T-helper 1 cell treated with Interleukin-12 subunit alpha and Interleukin-12 subunit beta and Interleukin-4 antibody, amounts not matched to agents 30 ng/mL and 1 ng/mL, for 36 hours (primary cell): ENCODE data around the gene COL5A1. TPM values are rescaled to one million over a fixed set of nuclear protein-coding genes. Genes with fewer than 3 reads are reported as not detected.

ENCODE experiments used
- intact Hi-C: fragments of 100-400 bp; cut with micrococcal nuclease; formaldehyde crosslinking; loops from one replicate; pipeline ENCODE4 v1.15.1; 2024
- total RNA-seq: library from RNA; stranded (reverse); gene quantifications from 2 replicates; pipeline ENCODE4 v1.2.3, GENCODE V29; 2022

Gene COL5A1
- 0.02 and 0.15 TPM in 2 replicates for total RNA-seq

DNA sequence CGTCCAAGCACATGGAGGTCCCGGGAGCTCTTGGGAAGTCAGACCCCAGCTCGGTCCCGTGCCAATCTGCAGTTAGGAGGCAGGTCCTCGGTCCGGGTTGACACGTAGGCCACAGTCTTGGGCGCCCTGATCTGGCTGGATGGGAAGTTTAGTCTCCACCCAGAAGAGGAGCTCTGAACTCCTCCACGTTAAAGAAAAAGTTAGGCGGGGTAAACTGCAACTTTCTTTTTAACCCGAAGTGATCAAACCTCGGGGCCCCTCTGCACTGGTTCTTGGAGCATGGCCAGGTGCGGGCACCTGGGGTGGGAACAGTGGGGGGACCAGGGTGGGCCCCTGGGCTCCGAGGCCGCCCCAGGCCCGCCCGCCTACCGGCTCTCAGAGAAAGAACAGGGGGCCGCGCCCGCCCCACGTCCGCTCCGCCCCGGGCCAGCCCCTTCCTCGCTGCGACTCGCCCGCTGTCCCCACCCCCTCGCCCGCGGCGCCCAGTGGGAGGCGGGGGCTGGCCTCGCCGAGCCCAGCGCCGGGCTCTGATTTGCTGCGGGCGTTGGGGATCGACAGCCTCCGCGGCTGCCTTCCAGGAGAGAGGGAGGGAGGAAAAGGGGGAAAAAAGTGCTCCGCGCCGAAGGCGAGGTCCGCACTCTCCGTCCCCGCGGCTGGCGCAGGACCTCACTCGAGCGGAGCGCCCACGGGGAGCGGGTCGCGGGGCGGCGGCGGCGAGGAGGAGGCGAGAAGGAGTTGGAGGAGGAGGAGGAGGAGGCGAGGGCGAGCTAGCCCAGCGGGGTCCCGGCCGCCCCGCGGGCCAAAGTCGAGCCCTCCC is at the start of gene COL5A1:
Gene COL5A1 (plus strand): TSS at position 631 of the 817 bp plus-strand sequence. CDS start 385 bp downstream, outside the sequence.
- intact Hi-C loops: no loop called here

DNA sequence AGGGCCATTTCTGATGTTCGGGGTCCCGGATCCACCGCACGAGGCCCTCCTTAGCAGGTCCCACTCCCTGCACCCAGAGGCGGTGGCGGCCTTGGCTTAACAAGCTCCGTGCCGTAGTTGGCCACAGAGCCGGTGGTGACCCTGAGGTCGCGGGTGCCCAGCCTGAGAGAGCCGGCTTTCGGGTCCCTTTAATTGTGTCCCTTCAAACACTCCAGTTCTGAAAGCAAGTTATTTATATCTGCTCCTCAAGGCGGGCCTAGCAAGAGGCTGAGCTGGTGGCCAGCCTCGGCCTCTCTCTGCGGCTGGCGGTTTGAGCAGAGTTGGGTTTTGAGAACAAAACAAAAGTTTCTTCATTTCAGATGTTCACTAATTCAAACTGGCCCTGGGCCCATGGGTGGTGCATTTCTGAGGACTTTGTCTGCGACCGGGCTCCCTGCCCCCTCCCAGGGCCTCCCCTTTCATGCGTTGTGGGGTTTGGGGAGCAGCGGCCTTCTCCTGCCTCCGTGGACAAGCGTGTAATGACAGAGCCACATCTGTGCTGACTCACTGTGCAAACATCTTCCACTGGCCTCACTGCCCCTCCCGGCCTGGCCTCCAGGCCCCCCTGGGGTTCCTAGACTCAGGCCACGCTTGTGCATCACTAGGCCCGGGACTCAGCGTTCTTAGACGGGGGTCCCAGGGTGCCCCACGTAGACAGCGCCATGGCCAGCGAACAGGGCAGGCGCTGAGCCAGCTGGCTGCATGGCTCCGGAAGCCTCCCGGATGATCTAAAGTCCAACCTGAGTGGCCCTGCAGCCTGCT is 49.4 kb upstream of the COL5A1 start:
- intact Hi-C loops: no loop called here

DNA sequence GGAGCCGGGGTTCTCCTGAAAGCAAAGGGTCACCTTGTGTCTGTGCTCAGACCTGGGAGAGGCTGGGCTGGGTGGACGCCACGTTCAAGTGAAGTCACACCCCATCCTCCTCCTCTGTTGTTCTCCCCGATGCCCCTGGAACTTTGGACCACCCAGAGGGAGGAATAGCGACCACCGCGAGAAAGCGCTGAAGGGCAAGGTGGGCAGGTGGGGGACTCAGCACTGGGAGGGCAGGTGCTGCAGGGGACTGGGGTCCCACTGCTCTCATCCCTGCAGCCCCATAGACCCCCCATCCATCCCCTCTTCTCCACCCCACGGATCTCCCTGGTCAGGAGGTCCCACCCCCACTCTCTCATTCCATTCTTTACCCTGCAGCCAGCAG is 48.8 kb upstream of the COL5A1 start:
- intact Hi-C loops: no loop called here

DNA sequence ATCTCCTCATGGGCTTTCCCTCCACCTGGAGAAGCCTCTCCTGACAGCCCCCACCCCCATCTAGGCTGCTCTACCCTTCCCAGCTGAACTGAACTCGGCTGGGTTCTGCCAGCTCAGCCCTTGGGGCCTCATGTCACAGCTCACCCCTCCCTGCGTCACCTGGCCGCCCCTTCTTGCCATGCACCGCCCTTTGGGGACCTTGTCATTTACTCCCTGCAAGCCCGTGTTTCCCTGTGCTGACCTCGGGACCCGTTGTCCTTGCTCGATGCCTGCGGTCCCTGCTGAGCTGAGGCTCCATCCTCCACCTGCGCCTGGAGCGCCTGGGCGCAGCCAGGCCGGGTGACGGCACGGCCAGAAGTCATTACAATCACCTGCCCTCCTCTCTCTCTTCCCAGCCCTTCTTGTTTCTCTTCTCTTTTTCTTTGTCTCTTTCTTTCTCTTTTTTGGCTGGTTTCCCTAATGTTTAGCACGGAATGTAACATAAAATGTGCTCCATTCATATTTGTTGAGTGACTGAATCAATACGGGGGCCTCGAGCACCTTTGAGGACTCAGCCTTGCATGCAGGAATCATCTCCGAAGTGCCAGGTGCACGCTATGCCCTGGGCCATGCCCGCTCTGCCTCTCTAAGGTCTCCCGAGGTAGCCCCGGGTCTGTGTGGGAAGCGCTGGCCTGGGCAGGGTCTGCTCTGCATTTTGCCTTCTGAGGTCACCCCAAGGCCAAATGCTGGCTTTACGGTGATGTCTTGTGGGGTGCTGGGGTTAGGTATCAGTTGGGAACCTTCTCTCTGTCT is 48.1 kb upstream of the COL5A1 start:
- intact Hi-C loops: no loop called here

DNA sequence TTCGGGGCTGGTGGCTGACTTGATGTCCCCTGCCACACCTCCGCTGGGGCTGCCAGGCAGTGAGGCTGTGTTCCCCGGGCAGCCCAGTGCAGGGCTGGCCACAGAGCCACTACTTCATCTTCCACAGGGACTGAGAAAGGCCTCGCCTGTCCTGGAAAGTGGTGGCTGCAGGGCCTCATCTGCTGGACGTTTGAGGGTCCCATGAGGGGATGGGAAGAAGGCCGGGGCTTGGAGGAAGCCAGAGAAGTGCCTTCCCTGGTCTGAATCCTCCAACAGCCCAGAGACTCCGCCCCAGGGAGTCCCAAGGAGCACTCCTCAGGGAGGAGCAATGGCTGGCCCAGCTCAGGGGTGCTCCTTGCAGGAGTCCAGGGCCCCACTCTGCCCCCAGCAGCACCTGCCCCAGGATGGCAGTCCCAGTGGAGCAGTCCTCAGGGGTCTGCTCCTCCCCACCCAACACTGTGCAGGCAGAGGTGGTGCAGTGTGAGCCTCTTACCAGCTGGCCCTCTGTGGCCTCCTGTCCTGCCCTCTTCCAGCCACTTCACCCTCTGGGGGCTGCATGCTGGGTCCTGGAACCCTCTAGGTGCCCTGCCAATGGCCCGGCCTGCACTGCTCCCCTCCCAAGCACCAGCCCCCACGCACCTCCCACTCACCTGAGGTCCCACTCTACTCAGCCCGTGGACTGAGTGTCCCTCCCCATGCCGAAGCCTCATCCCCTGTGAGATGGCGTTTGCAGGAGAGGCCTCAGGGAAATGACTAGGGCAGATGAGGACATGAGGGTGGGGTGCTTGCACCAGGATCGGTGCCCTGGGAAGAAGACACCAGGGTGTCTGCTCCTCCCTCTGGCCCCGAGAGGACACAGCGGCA is 47.3 kb upstream of the COL5A1 start:
- intact Hi-C loops: no loop called here

DNA sequence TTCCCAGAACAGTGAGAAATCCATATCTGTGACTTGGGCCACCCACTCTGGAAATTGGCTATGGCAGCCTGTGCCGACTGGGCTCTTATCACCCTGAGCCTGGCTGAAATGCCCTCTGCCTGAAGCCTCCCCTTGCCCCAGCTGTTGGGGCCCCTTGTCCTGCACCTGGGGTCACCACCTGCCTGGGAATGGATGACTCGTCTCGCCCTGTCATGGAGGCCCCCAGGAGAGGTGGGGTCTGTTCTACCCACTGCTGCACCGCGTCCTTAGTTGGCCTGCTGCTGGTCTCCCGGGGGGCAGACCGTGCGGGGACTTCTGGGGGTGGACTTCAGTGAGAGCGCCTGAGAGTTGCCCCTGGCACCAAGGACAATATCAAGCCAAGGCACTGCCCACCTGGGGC is 46.6 kb upstream of the COL5A1 start:
- intact Hi-C loops: no loop called here

DNA sequence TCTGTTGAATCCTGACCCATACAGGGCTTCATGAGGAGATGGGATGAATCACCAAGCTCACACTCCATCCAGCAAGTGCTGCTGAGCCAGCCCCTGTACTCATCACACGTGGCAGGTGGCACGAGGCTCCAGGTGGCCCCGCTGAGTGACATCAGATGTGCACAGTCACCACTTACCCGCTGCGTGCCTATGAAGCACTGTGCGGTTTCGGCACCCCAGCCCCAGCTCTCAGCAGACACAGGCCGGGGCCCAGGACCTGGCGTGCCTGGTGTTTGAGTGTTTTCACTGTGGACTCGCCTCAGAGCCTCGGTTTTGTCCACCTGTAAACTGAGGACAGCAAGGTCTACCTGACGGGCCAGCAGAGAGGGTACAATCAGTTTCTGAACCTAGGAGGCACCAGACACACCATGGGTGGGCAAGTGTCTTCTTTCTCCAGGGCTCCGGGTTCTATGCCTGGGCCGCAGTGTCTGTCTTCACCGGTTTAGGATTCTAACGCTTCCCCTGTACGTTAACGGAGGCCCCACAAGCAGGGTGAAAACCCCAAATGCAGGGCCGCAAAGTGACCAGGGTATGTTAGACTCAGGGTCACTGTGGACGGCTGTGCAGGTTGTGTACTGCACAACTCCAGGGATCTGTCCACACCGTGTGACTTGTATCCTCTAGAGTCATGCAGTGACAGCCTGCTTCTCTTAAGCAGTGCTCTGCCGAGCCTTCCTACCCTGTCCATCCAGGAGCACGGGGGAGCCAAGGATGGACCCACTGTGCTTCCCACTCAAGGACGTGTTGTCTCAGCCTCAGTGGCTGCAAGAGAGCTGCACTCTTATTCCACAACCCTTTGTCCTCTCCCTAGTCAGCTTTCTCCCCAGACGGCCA is 44.3 kb upstream of the COL5A1 start:
- intact Hi-C loops: no loop called here

DNA sequence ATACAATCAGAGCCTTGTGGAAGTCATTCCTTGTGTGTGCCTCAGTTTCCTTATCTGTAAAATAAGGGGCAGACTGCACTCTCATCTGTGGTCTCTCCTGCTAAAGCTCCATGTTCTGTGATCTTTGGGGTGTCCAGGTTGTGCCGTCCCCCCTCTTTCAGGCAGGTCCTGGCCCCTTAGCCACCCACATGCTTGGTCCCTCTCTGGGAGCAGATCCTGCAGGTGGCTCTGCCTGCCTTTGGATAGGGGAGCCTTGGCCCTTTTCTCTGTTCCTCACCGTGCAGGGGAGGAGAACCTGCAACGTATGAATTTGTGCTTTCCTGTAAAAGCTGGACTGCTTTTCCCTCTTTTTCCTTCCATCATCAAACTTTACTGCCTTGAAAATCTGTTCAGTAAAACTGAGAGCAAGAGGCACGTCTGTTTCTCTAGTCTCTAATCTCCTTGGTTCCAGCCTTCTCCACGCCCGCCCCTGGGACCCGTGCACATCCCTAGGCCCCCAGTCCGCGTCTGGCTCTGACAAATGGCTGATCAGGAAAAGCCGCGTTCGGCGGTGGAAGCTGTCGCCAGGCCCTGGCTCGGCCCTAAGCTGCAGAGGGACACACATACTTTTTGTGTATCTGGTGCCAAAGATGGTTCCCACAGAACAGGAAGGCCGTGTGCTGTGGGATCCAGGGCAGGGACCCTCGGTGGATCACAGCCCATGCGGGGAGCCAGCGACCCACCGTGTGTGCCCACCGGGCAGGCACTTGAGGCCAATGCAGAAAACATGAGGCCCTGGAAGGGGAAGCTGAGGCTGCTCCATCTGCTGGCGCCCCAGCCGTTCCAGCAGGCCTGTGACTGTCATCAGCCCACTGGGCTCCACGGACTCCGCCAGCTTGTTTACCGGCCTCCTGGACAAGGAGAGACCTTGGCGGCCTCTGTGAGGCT is 43.4 kb upstream of the COL5A1 start:
- intact Hi-C loops: no loop called here

GRCh38 chr9:134598884-134599245 is 42.7 kb upstream of the COL5A1 start:
- intact Hi-C loops: no loop called here

- intact Hi-C loops: no loop called here
Measured at GRCh38 chr9:134600371-134600770, 41.2 kb upstream of the COL5A1 start.

GRCh38 chr9:134600836-134601638 is 40.6 kb upstream of the COL5A1 start:
- intact Hi-C loops: no loop called here

GRCh38 chr9:134601764-134602163 is 39.8 kb upstream of the COL5A1 start:
- intact Hi-C loops: no loop called here

DNA sequence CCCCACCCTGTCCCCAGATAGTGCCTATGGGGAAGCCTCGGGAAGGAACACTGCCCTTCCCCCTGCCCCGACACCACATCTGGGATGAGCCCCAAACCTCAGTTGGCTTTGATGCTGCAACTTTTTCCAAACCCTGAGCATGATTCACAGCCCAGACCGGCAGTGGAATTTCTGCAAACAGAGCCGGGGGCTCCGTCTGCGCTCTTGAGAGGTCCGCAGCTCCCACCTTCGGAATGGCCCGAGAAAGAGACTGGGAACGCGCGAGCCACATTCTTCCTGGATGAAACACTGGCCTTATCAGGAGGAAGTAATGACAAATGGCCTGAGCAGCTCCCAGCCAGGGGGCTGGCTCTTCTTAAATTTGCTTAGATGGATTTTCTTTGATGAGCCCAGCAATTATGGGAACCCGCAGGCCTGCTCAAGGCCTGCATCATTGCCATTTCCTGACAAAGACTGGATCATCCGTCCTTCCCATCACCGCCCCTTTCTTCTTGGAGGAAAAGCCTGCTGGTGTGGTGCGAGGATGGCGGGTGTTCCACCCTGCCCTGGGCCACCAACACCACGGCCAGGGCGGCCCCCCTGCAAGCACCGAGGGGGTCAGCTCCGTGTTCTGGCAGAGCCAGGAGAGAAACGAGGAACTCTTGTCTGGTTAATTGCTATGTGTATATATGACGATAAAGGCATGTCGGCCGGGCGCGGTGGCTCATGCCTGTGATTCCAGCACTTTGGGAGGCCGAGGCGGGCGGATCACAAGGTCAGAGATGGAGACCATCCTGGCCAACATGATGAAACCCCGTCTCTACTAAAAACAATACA is 38.8 kb upstream of the COL5A1 start:
- intact Hi-C loops: no loop called here

GRCh38 chr9:134604834-134605233 is 36.8 kb upstream of the COL5A1 start:
- intact Hi-C loops: no loop called here

DNA sequence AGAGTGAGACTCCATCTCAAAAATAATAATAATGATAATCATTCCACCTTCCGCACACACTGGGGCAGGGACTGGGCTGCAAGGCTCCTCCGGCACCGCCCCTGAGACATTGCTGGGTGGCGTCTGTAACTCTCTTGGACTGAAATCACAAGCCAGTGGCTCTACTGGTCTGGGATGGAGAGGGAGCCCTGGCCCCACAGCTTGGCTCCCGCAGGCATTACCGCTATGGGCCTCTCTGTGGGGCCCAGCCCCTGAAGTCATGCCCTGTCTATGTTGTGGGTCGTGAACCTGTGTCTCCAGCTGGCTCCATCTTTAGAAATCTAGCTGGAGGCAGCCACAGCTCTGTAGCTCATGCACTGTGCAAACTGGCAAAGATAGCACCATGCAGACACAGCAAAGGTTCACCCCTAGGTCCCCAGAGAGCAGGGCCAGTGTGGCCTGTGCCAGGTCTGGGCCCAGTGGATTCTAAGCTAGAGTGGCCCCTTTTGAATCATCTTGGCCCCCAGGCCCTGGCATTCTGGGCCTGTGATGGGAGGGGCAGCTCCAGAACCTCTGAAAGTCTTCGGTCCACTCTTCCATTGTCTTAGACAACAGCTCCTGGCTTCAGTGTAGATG is 36.1 kb upstream of the COL5A1 start:
- intact Hi-C loops: no loop called here

DNA sequence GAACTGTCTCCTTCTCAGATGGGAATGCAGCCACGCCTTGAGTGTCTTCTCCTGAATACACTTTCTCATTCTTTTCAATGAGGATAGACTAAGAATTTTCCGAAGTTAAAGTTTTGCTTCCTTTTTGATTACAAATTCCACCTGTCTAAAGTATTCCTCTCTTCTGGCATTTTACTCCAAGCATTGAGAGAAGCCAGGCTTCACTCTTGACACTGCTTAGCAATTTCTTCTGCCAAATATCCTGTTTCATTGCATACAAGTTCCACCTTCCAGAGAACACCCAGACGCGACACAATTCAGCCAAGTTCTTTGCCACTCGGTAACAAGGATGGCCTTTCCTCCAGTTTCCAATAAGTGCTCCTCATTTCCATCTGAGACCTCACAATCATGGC is 35.6 kb upstream of the COL5A1 start:
- intact Hi-C loops: no loop called here
